HG03342 (cell line): ENCODE measurements around the gene FAM184B.

Experiments used
- ATAC-seq: cut with Tn5 transposase; IDR thresholded peaks from one replicate; pipeline ENCODE4 v1.9.1; 2021; ENCODE audit warnings: mild to moderate bottlenecking, moderate library complexity; ENCODE audit not compliant: unreplicated experiment

The FAM184B gene

GRCh38 chr4:17587094-17587822, 194.2 kb downstream of the FAM184B start:
- ATAC-seq = no peak

GRCh38 chr4:17584521-17585213, 196.8 kb downstream of the FAM184B start:
- ATAC-seq = no peak

GRCh38 chr4:17583941-17584340, 197.5 kb downstream of the FAM184B start:
- ATAC-seq = no peak

GRCh38 chr4:17583276-17583675, 198.1 kb downstream of the FAM184B start:
- ATAC-seq = no peak

- ATAC-seq = no peak
These were observed 200.5 kb downstream of the FAM184B start for GRCh38 chr4:17580969-17581368.
